Measurements from ENCODE around the gene EPHB1.

DNA sequence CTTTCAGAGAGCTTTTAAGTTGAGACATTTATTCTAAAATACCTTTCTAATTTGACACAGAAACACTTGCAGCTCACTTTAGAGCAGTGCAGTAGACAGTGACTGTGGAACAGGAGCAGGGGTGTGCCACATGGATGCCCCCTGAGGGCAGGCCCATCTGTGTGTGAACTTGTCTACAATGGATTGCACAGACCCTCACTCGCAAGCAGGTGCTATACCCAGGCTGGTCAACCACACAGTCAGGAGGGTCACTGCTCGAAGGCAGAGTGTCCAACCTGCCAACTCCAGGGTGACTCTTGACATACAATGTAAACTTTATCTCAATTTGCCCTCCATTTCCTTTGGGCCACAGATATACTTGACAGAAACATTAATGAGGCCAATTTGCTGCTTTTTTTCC, 437.2 kb downstream of the EPHB1 start:
- TF ChIP-seq, protein P1, sequence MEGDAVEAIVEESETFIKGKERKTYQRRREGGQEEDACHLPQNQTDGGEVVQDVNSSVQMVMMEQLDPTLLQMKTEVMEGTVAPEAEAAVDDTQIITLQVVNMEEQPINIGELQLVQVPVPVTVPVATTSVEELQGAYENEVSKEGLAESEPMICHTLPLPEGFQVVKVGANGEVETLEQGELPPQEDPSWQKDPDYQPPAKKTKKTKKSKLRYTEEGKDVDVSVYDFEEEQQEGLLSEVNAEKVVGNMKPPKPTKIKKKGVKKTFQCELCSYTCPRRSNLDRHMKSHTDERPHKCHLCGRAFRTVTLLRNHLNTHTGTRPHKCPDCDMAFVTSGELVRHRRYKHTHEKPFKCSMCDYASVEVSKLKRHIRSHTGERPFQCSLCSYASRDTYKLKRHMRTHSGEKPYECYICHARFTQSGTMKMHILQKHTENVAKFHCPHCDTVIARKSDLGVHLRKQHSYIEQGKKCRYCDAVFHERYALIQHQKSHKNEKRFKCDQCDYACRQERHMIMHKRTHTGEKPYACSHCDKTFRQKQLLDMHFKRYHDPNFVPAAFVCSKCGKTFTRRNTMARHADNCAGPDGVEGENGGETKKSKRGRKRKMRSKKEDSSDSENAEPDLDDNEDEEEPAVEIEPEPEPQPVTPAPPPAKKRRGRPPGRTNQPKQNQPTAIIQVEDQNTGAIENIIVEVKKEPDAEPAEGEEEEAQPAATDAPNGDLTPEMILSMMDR (IDR thresholded peaks at IDR 0.05) = no peak
- TF ChIP-seq SIN3A (IDR thresholded peaks at IDR 0.05; ENCODE audit: borderline replicate concordance, low read depth, low read length) (no peak), RCOR1 (IDR thresholded peaks at IDR 0.05; ENCODE audit: low read length) (no peak), RXRA (IDR thresholded peaks at IDR 0.05; ENCODE audit: borderline replicate concordance, low read depth) (no peak), SMC3 (IDR thresholded peaks at IDR 0.05; ENCODE audit: low read depth, low read length) (no peak), EP300 (IDR thresholded peaks at IDR 0.05; ENCODE audit: borderline replicate concordance in 1 of 2, low read depth in 1 of 2, low read length in 1 of 2) (no peak), TAF1 (IDR thresholded peaks at IDR 0.05; ENCODE audit: borderline replicate concordance, low read depth, low read length) (no peak), JUND (IDR thresholded peaks at IDR 0.05) (no peak)
- TF ChIP-seq, protein P2, sequence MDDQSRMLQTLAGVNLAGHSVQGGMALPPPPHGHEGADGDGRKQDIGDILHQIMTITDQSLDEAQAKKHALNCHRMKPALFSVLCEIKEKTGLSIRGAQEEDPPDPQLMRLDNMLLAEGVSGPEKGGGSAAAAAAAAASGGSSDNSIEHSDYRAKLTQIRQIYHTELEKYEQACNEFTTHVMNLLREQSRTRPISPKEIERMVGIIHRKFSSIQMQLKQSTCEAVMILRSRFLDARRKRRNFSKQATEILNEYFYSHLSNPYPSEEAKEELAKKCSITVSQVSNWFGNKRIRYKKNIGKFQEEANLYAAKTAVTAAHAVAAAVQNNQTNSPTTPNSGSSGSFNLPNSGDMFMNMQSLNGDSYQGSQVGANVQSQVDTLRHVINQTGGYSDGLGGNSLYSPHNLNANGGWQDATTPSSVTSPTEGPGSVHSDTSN (IDR thresholded peaks at IDR 0.05) = no peak
